HFFc6 (cell line): Measurements from ENCODE around the gene PIGR. TPM values are rescaled to one million over a fixed set of nuclear protein-coding genes. Genes with fewer than 3 reads are reported as not detected.

Source experiments
- DNase-seq: peaks from one replicate; pipeline ENCODE4 v3.0.0-alpha.2; 2018
- H3K27ac Mint-ChIP-seq: 2 replicates; pipeline ENCODE4 v1.8.0; 2020; ENCODE audit warnings: mild to moderate bottlenecking, mixed read lengths
- H3K27me3 Mint-ChIP-seq: 2 replicates; pipeline ENCODE4 v1.8.0; 2021; ENCODE audit warnings: mild to moderate bottlenecking, moderate library complexity, mixed read lengths; ENCODE audit not compliant: insufficient read depth
- H3K36me3 Mint-ChIP-seq: 2 replicates; pipeline ENCODE4 v1.8.0; 2021; ENCODE audit warnings: low read depth, mixed read lengths
- H3K4me1 Mint-ChIP-seq: 2 replicates; pipeline ENCODE4 v1.8.0; 2020; ENCODE audit warnings: low read depth, mixed read lengths
- H3K4me3 Mint-ChIP-seq: 2 replicates; pipeline ENCODE4 v1.8.0; 2020; ENCODE audit warnings: mild to moderate bottlenecking, moderate library complexity, mixed read lengths
- H3K9me3 Mint-ChIP-seq: 2 replicates; pipeline ENCODE4 v1.8.0; 2020; ENCODE audit warnings: mild to moderate bottlenecking, mixed read lengths
- total RNA-seq, 6 experiments: library from RNA; stranded (reverse); fragmentation: NEBNext Ultra II Directional; extraction: Animal tissue kit (Norgen Biotek cat#: 25700); gene quantifications; 2 replicates in 1 of 6; 3 replicates in 5 of 6; pipeline ENCODE4 v1.2.3, GENCODE V29; 2021
- TF ChIP-seq, protein P1 (sequence below): fragments of 200-600 bp; sonication (generic); IDR thresholded peaks from 2 replicates; pipeline ENCODE4 v1.5.0; 2021; ENCODE audit warnings: antibody characterized with exemption, mild to moderate bottlenecking

Gene PIGR
- total RNA-seq, 6 experiments from 2014 or later = 0.14 to 0.26 TPM; not detected in 4

DNA sequence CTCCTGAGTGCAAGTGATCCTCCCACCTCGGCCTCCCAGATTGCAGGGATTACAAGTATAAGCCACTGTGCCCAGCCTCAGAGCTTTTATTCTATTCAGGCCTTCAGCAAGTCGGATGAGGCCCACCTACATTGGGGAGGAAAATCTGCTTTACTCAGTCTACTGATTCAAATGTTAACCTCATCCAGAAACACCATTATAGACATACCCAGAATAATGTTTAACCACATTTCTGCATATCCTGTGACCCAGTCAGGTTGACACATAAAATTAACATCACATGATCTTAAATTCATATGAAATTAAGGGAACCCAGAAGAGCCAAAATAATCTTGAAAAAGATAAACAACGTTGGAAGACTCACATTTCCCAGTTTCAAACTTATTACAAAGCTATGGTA is 66.0 kb downstream of the PIGR start:
- no peak for DNase-seq
- no peak overlapping the region for H3K4me3 Mint-ChIP-seq
- H3K9me3 Mint-ChIP-seq = peaks cover 29% of the 10 kb centered on the region
- peaks cover 17% of the 10 kb centered on the region for H3K36me3 Mint-ChIP-seq
- TF ChIP-seq, protein P1, sequence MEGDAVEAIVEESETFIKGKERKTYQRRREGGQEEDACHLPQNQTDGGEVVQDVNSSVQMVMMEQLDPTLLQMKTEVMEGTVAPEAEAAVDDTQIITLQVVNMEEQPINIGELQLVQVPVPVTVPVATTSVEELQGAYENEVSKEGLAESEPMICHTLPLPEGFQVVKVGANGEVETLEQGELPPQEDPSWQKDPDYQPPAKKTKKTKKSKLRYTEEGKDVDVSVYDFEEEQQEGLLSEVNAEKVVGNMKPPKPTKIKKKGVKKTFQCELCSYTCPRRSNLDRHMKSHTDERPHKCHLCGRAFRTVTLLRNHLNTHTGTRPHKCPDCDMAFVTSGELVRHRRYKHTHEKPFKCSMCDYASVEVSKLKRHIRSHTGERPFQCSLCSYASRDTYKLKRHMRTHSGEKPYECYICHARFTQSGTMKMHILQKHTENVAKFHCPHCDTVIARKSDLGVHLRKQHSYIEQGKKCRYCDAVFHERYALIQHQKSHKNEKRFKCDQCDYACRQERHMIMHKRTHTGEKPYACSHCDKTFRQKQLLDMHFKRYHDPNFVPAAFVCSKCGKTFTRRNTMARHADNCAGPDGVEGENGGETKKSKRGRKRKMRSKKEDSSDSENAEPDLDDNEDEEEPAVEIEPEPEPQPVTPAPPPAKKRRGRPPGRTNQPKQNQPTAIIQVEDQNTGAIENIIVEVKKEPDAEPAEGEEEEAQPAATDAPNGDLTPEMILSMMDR = no peak
- H3K27me3 Mint-ChIP-seq = no peaks in the 10 kb centered on the region; the same call in 1 of the 2 replicates
- no peak overlapping the region for H3K27ac Mint-ChIP-seq
- H3K4me1 Mint-ChIP-seq = no peaks in the 10 kb centered on the region

Other genes with a start within 250 kb of the PIGR start
- gene IL19, start 175.7 kb downstream of the PIGR start, total RNA-seq = not detected
- gene IL10, start 174.0 kb downstream of the PIGR start, total RNA-seq = not detected
- gene IL20, start 80.8 kb downstream of the PIGR start, total RNA-seq = not detected
- gene IL24, start 49.0 kb downstream of the PIGR start, total RNA-seq = under 1 TPM in 1 of 6 experiments, not detected in 5; 0.24 TPM
- 1 to 10 TPM in 2 of 6 experiments, under 1 TPM in 4; 0.28 to 1.3 (median 0.67) TPM for gene FCMR, start 24.5 kb downstream of the PIGR start, total RNA-seq
- not detected for gene FCAMR, start 24.0 kb upstream of the PIGR start, total RNA-seq
- under 1 TPM; 0.02 to 0.09 (median 0.06) TPM for gene C1orf116, start 86.3 kb upstream of the PIGR start, total RNA-seq
- gene YOD1, start 104.7 kb upstream of the PIGR start, total RNA-seq = 10 to 100 TPM in 1 of 6 experiments, 1 to 10 TPM in 5; 6.5 to 10.6 (median 7.1) TPM
- gene PFKFB2, start 106.8 kb upstream of the PIGR start, total RNA-seq = 1 to 10 TPM; 2.5 to 7.0 (median 3.2) TPM
- gene C4BPB, start 142.4 kb upstream of the PIGR start, total RNA-seq = under 1 TPM in 5 of 6 experiments, not detected in 1; 0.15 to 0.59 (median 0.24) TPM
- not detected for gene C4BPA, start 157.8 kb upstream of the PIGR start, total RNA-seq